Keratinocyte (primary cell): Measurements from ENCODE around the gene CNTNAP1. TPM values are rescaled to one million over a fixed set of nuclear protein-coding genes. Genes with fewer than 3 reads are reported as not detected.

Experiments used
- DNase-seq: peaks from one replicate; pipeline ENCODE4 v3.0.0-alpha.2; 2011; ENCODE audit warnings: low read depth, missing footprints, low spot score
- FAIRE-seq: peaks from 2 replicates; lab custom pipeline; 2011; peaks lifted over from hg19 to GRCh38; lab: Jason Lieb, UNC
- H2AFZ ChIP-seq: 2 replicates; pipeline ENCODE4 v1.6.0; 2012; ENCODE audit warnings: low read length, control low read depth, inconsistent platforms; ENCODE audit not compliant: control insufficient read depth
- H3K27ac ChIP-seq: 2 replicates; pipeline ENCODE4 v1.5.1; 2011; ENCODE audit warnings: low read length; ENCODE audit not compliant: control insufficient read depth, insufficient read depth
- H3K27me3 ChIP-seq: 3 replicates; pipeline ENCODE4 v1.6.0; 2011; ENCODE audit warnings: low read length; ENCODE audit not compliant: control insufficient read depth, insufficient read depth; ENCODE audit errors: extremely low read depth
- H3K36me3 ChIP-seq, 2 experiments: 2 replicates in 1 of 2; 3 replicates in 1 of 2; pipeline ENCODE4 v1.5.1; 2011; ENCODE audit warnings: low read length in 2 of 2, mild to moderate bottlenecking in 1 of 2; ENCODE audit not compliant: control insufficient read depth in 2 of 2, insufficient read depth in 2 of 2; ENCODE audit errors: extremely low read depth in 1 of 2
- H3K4me1 ChIP-seq: 3 replicates; pipeline ENCODE4 v1.5.1; 2011; ENCODE audit warnings: low read length; ENCODE audit not compliant: control insufficient read depth, insufficient read depth; ENCODE audit errors: extremely low read depth
- H3K4me2 ChIP-seq: 3 replicates; pipeline ENCODE4 v1.6.0; 2011; ENCODE audit warnings: low read depth, low read length; ENCODE audit not compliant: control insufficient read depth, insufficient read depth; ENCODE audit errors: extremely low read depth
- H3K4me3 ChIP-seq, 3 experiments: fragments of 200-600 bp in 1 of 3; sonication (generic) in 1 of 3; 2 replicates in 2 of 3; 3 replicates in 1 of 3; pipeline ENCODE4 v1.5.1; 2011 to 2016; ENCODE audit warnings: low read length in 3 of 3, mild to moderate bottlenecking in 3 of 3, control low read depth in 2 of 3, inconsistent platforms in 1 of 3, low read depth in 1 of 3, mixed read lengths in 1 of 3, mixed run types in 1 of 3, moderate library complexity in 1 of 3; ENCODE audit not compliant: control insufficient read depth in 2 of 3, insufficient read depth in 2 of 3; ENCODE audit errors: extremely low read depth in 1 of 3
- H3K79me2 ChIP-seq: 2 replicates; pipeline ENCODE4 v1.6.0; 2012; ENCODE audit warnings: low read length; ENCODE audit not compliant: control insufficient read depth, insufficient read depth
- H3K9ac ChIP-seq: 3 replicates; pipeline ENCODE4 v1.6.0; 2011; ENCODE audit warnings: low read length; ENCODE audit not compliant: control insufficient read depth, insufficient read depth; ENCODE audit errors: extremely low read depth
- H3K9me1 ChIP-seq: 3 replicates; pipeline ENCODE4 v1.6.0; 2011; ENCODE audit warnings: low read length; ENCODE audit not compliant: control insufficient read depth, insufficient read depth; ENCODE audit errors: extremely low read depth
- H3K9me3 ChIP-seq: 2 replicates; pipeline ENCODE4 v1.5.1; 2012; ENCODE audit warnings: low read depth, low read length; ENCODE audit not compliant: control insufficient read depth
- H4K20me1 ChIP-seq: 3 replicates; pipeline ENCODE4 v1.6.0; 2011; ENCODE audit warnings: low read length; ENCODE audit not compliant: control insufficient read depth, insufficient read depth; ENCODE audit errors: extremely low read depth
- EZH2 ChIP-seq: IDR thresholded peaks from one replicate; pipeline ENCODE4 v1.6.1; 2012; ENCODE audit warnings: inconsistent platforms, mild to moderate bottlenecking, low read length, moderate library complexity
- dilution Hi-C: fragments of 300-500 bp; cut with MboI; formaldehyde crosslinking; loops from one replicate; pipeline ENCODE4 v1.7.0; 2020; ENCODE audit warnings: low sequenced_read_pairs; ENCODE audit not compliant: extremely low pct_ligation_motif_present
- polyA plus RNA-seq, 5 experiments: library from polyadenylated mRNA; depleted of rRNA in 3 of 5; stranded (reverse) in 3 of 5; stranded (forward) in 1 of 5; unstranded in 1 of 5; fragments of >200 nt; gene quantifications; 1 replicate in 1 of 5; 2 replicates in 3 of 5; 3 replicates in 1 of 5; pipeline versions ENCODE4 v1.2.1 to v1.2.3, GENCODE V29; 2011 to 2012; ENCODE audit warnings: missing spikeins in 2 of 5, low read depth in 1 of 5, low replicate concordance in 1 of 5
- TF ChIP-seq, protein P1 (sequence below), 3 experiments: IDR thresholded peaks in 1 of 3; conservative IDR thresholded peaks in 1 of 3; optimal IDR thresholded peaks in 1 of 3; 2 replicates in 2 of 3; 3 replicates in 1 of 3; pipeline versions ENCODE3 to v1.5.1; 2011; ENCODE audit warnings: low read length in 3 of 3, mild to moderate bottlenecking in 3 of 3, moderate library complexity in 2 of 3, control low read depth in 1 of 3, inconsistent platforms in 1 of 3; ENCODE audit not compliant: insufficient read depth in 2 of 3; ENCODE audit errors: extremely low read depth in 1 of 3

The CNTNAP1 gene
- polyA plus RNA-seq, 1 donor (not counting 4 experiments of a cell fraction or from before 2014, with no cell fraction given) = 0.71 TPM

DNA sequence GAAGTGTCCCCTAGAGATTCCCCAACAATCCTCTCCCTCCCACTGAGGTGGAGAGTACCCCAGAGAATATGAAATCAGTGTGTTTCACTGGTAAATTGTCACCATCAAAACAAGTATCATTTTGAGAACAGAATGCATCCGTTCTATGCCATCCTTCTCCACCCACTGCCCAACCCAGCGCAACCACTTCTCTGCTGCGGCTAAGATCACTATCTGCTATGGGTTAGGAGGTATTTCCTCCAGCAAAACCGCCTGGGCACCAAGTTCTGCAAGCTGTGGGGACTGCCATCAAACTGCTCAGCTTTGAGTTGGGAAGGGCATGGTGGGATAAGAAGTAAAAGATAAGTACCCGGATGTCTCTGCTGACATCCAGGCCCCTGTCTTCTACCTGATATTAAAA, 24.4 kb downstream of the CNTNAP1 start:
- no peak for FAIRE-seq
- DNase-seq = no peak
- H3K36me3 ChIP-seq = peaks cover 39 to 53% of the 10 kb centered on the region in 2 experiments

DNA sequence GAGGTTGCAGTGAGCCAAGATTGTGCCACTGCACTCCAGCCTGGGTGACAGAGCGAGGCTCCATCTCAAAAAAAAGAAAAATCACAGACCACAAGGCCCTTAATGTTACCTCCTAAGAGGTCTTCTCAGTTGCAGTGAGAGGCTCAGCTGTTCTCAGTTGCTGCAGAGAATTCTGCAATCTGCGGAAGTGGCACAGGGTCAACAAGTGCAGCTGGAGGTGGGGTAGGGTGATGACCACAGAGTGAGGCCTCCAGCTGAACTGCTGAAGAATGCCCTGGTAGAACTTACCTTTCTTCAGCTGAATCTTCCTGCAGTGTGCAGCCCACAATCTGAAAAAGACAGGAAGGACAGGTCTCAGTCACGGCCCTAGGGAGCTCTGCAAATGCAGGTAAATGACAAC, 26.3 kb downstream of the CNTNAP1 start:
- H4K20me1 ChIP-seq = no peaks in the 10 kb centered on the region
- H2AFZ ChIP-seq = no peak overlapping the region
- no peak overlapping the region for H3K4me2 ChIP-seq
- H3K79me2 ChIP-seq = no peaks in the 10 kb centered on the region
- dilution Hi-C loops = no loop called here
- H3K4me1 ChIP-seq = no peaks in the 10 kb centered on the region
- no peaks in the 10 kb centered on the region for H3K9me1 ChIP-seq
- H3K9me3 ChIP-seq = no peaks in the 10 kb centered on the region
- H3K27me3 ChIP-seq = no peaks in the 10 kb centered on the region
- FAIRE-seq (no peak), DNase-seq (no peak)
- H3K9ac ChIP-seq = no peak overlapping the region
- H3K27ac ChIP-seq = no peak overlapping the region
- no peak overlapping the region for H3K4me3 ChIP-seq
- no peak for TF ChIP-seq EZH2
- TF ChIP-seq, protein P1, sequence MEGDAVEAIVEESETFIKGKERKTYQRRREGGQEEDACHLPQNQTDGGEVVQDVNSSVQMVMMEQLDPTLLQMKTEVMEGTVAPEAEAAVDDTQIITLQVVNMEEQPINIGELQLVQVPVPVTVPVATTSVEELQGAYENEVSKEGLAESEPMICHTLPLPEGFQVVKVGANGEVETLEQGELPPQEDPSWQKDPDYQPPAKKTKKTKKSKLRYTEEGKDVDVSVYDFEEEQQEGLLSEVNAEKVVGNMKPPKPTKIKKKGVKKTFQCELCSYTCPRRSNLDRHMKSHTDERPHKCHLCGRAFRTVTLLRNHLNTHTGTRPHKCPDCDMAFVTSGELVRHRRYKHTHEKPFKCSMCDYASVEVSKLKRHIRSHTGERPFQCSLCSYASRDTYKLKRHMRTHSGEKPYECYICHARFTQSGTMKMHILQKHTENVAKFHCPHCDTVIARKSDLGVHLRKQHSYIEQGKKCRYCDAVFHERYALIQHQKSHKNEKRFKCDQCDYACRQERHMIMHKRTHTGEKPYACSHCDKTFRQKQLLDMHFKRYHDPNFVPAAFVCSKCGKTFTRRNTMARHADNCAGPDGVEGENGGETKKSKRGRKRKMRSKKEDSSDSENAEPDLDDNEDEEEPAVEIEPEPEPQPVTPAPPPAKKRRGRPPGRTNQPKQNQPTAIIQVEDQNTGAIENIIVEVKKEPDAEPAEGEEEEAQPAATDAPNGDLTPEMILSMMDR (optimal IDR thresholded peaks at IDR 0.05 in 1 of 3, IDR thresholded peaks at IDR 0.05 in 1 of 3, conservative IDR thresholded peaks at IDR 0.05 in 1 of 3; ENCODE audit: extremely low read depth in 1 of 3, insufficient read depth in 2 of 3, low read length in 3 of 3) = no peak
- H3K36me3 ChIP-seq = peaks cover 39 to 48% of the 10 kb centered on the region in 2 experiments

More for the DNA sequence above, 24.4 kb downstream of the CNTNAP1 start:
- Histone ChIP-seq H3K4me1 (no peaks in the 10 kb centered on the region), H2AFZ (no peak overlapping the region), H3K4me3 (no peak overlapping the region), H3K27me3 (no peaks in the 10 kb centered on the region), H3K9me1 (no peaks in the 10 kb centered on the region), H3K4me2 (no peak overlapping the region), H3K79me2 (no peaks in the 10 kb centered on the region), H4K20me1 (no peaks in the 10 kb centered on the region), H3K27ac (no peak overlapping the region), H3K9ac (no peak overlapping the region), H3K9me3 (no peaks in the 10 kb centered on the region)
- dilution Hi-C loops = no loop called here
- TF ChIP-seq EZH2 = no peak
- TF ChIP-seq, protein P1 (optimal IDR thresholded peaks at IDR 0.05 in 1 of 3, IDR thresholded peaks at IDR 0.05 in 1 of 3, conservative IDR thresholded peaks at IDR 0.05 in 1 of 3; ENCODE audit: extremely low read depth in 1 of 3, insufficient read depth in 2 of 3, low read length in 3 of 3) = no peak
